C1 segment of cervical spinal cord (tissue), 14 donors: Measurements from ENCODE around the gene SNAP29.
"Not testable (repeated sequence)": the region's sequence is repeated elsewhere in the genome, so short reads cannot be mapped to it uniquely, and the experiment has no call there.

ENCODE experiments used
- DNase-seq, 14 donors: peaks; one replicate each; lab custom pipeline; 2025; lab: John Stamatoyannopoulos, UW

Gene SNAP29

DNA sequence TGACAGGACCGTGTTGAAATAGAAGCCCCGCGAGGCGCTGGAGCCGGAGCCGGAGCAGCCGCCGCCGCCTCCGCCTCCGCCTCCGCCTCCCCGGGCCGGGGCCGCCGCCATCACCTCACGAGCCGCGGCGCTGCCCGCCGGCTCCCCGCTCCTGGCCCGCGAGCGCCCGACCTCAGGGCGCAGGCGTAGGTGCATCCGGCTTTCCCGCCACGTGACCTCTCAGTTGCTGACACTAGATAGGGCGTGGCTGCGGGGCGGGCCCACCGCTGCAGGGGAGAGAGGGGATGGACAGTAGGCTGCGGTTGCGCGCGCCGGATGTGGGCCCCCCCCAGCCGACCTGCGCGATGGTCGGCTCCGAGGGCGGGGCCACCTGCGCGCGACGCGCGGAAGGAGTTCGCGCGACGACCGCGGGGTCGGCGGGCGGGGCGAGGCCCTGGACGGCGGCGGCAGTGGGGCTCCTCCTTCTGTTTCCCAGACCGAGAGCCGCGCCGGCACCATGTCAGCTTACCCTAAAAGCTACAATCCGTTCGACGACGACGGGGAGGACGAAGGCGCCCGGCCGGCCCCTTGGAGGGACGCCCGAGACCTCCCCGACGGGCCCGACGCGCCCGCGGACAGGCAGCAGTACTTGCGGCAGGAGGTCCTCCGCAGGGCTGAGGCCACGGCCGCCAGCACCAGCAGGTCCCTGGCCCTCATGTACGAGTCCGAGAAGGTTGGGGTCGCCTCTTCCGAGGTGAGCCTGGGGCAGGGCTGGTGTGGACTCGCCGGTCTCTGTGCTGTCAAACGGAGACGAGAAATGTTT, at the start of gene SNAP29, which contains the start of gene PI4KA:
Gene SNAP29, plus strand, starts transcription at position 393 of the 802 bp plus-strand sequence. Its CDS starts 104 bp downstream, at position 497.
Gene PI4KA, minus strand, starts transcription at position 197 of the 802 bp plus-strand sequence. Its CDS starts 86 bp downstream, at position 111.
- peak; percentile 70 to 97 (median 94) for DNase-seq

DNA sequence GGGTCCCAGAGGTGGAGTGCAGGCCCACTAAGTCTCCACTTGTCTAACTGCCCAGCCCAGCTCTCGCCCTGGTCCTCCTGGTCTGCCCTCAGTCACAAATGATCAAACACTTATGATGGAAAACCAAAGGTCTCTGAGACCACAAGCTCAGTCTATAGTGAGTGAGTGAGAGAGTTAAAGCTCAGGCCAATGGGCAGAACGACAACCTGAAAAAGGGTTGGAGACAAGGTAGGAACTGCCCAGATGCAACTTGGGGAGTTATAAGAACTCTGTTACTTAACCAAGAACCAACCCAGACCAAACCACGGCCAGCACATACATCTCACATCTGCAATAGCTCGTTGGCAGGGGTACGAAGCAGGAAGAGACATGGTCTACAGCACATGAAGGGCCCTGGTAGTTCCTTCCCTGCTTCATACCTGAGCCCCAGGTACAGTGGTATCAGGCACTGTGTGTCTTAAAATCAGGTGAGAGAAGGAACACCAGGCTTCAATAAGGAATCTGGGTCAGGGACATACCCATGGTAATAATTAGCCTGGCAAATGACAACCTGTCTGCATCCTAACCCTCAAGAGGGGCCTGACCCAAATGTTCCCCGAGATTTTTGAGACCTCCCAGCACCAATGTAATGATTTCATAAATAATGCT, 49.1 kb upstream of the SNAP29 start:
- no peak for DNase-seq

- no peak for DNase-seq
These were observed 48.2 kb upstream of the SNAP29 start for GRCh38 chr22:20810645-20811044.

DNA sequence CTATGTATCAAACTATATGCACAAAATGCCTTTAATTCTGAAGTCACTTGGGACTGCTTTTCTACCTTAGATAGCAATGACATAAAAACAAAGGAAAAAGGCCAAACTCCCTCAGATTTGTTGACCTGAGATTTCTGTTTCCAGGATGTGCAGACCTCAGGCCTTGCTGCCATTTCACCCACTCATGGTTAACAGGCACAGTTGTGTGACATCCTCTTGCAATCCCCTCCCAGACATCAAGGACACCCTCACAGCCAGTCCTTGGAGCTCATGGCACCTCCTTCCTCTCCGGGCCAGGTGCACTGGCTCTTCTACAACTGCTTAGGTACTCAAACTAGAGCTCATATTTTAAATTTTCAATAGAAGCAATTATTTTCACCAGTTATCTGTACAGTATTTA, 47.6 kb upstream of the SNAP29 start:
- DNase-seq = no peak

DNA sequence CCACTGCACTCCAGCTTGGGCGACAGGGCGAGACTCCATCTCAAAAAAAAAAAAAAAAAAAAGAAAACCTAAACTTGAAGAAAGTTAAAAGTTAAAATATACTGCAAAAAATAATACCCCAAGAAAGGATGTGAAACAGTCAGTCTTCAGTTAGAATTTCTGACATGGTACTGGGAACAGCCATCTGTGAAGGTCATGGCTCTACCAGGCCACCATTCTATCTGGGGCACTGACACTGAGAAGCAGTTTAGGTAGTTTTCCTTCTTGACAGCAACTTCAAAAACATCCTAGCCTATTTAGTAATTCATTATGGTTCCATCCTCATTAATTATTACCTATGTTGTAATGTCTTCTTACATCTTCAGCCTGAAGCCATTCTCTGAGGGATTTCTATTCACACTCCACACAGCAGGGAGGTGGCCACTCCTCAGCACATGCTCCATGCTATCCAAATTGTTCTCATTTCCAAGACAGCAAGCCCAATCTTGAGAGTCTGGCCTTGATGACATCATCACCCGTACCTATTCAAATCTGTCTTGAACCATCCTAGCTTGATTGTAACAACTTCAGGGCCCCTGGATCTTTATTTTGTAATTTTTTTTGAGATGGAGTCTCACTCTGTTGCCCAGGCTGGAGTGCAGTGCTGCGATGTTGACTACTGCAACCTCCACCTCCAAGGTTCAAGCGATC, 46.7 kb upstream of the SNAP29 start:
- DNase-seq = no peak

DNA sequence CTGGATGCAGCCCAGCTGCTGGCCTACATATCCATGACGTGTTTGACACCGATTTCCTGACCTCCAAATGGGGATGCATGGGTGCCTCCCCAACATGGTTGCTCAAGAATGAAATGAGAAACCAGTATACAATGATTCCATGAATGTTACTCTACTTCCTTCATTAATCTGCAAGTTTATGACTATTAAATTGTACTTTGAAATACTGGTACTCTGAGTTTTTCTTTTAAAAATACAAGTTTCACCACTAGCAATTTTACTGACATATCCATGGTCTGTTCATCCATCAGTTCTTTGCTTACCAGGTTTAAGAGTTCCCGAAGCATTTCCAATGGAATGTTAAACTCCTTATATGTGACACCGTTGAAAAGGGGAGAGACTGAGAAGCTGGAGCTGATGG, 45.8 kb upstream of the SNAP29 start:
- DNase-seq = no peak

DNA sequence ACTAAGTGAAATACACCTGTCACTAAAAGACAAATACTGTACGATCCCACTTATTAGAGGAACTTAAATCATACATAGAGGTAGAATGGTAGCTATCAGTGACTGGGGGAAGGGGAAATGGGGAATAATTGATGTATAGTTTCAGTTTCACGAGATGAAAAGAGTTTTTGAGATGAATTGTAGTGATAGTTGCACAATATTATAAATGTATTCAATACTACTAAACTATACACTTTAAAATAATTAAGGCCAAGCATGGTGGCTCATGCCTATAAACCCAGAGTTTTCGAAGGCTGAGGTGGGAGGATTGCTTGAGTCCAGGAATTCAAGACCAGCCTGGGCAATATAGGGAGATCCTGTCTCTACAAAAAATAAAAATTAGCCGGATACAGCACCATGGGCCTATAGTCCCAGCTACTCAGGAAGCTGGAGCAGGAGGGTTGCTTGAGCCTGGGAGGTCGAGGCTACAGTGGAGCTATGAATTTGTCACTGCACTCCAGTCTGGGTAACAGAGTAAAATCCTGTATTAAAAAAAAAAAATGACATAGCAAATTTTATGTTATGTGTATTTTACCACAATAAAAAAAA, 44.5 kb upstream of the SNAP29 start:
- DNase-seq = no peak

DNA sequence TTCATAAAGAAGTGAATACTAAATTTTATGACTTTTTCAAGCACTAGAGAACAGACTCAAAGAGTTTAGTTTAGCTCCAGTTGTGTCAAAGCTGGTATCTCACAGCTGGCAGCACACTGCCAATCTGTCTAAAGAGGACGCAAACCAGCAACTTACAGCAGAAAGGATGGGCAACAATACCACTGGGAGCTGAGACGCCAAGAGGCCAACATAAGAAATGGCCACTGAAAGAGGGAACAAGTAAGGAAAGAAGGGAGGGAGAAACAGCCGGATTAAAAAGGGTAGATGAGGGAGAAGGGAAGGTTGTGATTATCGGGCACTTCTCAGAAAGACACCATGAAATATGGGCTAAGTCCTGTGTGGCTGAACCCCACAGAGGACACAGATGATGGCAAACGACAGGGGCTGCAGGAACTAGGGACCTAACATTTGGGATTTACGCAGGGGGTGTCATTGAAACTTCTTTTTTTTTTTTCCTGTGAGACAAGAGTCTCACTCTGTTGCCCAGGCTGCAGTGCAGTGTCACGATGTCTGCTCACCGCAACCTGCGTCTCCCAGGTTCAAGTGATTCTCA, 43.2 kb upstream of the SNAP29 start:
- DNase-seq = no peak

- DNase-seq = no peak
These were observed 42.2 kb upstream of the SNAP29 start for GRCh38 chr22:20816559-20816958.

GRCh38 chr22:20818471-20818870, 40.3 kb upstream of the SNAP29 start:
- DNase-seq = no peak

DNA sequence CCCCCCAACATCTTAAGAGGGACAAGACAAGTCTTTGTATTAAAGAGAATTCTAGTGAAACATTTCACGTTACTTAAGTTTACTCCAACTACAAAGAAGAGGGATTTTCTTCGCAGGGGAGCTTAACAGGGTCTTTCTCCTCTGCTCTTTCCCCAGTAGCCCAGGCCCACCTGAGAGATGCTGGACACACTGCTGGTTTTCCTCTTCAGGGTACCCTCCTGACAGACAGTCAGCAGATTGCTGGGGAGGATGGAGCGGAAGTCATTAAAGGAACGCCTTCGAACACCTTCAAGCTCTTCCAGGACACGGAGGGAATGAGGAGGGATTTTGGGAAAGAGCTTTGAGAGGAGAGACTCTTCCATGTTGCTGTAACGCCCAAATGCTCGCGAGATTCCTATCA, 39.3 kb upstream of the SNAP29 start:
- DNase-seq = no peak

- DNase-seq = not testable (repeated sequence)
These were observed 37.0 kb upstream of the SNAP29 start for GRCh38 chr22:20821717-20822239.

DNA sequence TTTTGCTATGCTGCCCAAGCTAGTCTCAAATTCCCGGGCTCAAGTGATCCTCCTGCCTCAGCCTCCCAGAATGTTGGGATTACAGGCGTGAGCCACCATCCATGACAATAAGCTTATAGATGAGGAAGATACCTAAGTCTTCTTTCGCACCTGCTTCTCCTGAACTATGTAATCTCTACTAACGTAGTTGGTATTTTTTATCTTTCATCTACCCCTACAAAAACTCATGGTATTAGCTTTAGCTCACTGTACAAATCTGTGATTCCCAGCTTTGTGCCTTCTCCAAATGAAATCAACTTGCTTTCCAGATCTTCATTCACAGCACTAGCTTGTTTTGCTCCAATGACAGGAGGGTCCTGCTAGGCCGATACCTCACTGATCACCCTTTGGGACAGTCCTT, 36.6 kb upstream of the SNAP29 start:
- DNase-seq = no peak

DNA sequence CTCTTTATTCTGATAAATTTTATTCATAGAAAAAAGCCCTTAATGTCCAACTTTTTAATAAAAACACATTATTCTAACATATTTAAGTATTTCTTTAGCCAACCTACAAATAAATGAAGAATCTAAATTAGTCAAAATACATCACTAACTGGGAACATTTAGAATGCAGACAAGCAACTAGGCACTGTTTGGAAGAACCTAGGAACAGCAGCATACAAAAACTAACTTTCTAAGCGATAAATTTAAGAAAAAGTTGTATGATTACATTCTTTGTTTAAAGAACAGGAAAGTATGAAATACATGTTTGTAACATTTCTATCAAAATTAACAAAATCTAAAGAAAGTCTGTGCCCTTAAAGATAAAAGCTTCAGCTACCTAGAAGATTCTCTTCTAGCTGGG, 35.5 kb upstream of the SNAP29 start:
- no peak for DNase-seq

DNA sequence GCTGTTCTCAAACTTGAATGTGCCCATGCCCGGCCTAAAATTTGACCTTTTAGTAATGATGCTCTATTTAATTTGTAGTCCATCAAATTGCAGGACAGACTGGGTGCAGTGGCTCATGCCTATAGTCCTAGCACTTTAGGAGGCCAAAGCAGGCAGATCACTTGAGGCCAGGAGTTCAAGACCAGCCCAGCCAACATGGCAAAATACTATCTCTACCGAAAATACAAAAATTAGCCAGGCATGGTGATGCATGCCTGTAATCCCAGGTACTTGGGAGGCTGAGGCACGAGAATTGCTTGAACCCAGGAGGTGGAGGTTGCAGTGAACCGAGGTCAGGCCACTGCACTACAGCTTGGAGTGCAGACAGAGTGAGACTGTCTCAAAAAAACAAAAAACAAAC, 33.6 kb upstream of the SNAP29 start:
- not testable (repeated sequence) for DNase-seq

DNA sequence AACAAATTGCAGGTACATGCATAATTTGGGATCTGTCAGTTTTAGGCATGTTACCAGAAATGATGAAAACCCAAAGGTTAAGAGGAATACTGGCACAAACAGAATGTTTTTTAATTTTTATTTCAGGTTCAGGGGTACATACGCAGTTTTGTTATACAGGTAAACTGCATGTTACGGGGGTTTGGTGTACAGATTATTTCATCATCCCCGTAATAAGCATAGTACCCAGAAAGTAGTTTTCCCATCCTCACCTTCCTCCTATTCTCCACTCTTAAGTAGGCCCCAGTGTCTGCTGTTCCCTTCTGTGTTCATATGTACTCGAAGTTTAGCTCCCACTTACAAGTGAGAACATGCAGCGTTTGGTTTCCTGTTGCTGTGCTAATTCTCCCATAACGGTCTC, 33.2 kb upstream of the SNAP29 start:
- no peak for DNase-seq

DNA sequence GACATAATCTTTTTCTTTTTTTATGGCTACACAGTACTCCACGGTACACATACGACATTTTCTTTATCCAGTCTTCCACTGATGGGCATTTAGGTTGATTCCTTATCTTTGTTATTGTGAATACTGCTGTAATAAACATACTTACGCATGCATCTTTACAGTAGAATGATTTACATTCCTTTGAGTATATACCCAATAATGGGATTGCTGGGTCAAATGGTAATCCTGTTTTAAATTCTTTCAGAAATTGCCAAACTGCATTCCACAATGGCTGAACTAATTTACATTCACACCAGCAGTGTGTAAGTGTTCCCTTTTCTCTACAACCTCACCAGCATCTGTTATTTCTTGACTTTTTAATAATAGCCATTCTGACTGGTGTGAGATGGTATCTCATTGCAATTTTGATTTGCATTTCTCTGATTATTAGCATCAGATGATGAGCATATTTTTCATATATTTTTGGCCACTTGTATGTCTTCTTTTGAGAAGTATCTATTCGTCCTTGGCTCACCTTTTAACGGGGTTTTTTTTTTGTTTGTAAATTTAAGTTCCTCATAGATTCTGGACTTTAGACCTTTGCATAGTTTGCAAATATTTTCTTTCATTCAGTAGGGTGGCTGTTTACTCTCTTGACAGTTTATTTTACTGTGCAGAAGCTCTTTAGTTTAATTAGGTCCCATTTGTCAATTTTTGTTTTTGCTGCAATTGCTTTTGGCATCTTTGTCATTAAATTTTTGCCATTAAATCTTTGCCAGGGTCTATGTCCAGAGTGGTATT, 32.2 kb upstream of the SNAP29 start:
- not testable (repeated sequence) for DNase-seq

GRCh38 chr22:20829491-20830134, 29.2 kb upstream of the SNAP29 start:
- no peak for DNase-seq

DNA sequence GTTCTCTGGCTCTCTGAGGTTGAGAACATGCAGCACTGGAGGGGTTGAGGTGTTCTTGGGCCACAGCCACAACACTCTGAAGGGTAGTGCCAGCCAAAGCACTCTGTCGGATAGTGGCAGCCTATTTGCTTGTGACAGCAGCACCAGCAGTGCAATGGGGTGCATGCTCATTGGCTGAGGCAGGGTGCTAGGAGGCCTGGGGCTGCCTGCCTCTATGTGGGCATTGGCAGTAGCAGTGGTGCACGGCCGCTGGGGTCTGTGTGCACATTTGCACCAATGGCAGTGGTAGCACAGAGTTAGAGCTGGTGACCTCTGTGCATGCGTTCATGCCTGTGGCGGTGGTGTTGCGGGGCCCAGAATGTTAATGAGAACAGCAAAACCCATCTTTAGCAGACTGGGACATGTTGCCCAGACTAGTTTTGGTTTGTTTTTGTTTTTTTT, 25.6 kb upstream of the SNAP29 start:
- no peak for DNase-seq

DNA sequence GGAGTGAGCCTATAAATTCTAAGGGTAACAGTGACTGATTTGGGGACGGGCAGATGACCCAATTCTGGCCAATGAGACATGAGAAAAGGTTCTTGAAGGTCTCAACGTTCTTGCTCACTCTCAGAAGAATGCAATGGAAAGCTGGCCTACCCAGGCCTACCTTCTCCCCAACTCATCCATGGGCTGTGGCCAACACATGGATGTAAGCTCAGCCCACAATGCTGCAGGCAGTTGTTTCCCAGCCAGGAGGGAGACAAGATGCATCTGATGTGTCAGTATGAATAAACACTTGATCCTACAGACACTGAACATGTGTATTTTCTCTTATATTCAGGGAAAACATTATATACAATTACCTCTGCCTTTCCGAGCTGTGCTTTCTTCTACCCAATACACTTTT, 24.6 kb upstream of the SNAP29 start:
- no peak for DNase-seq
